Smooth muscle cell (in vitro differentiated cells): Measurements from ENCODE around the gene GAS2L3. TPM values are rescaled to one million over a fixed set of nuclear protein-coding genes. Genes with fewer than 3 reads are reported as not detected.

Experiments
- DNase-seq: peaks from one replicate; lab custom pipeline; 2025; ENCODE audit not compliant: unreplicated experiment; lab: John Stamatoyannopoulos, UW
- H2AFZ ChIP-seq: fragments of 200-600 bp; sonication (generic); 2 replicates; pipeline ENCODE4 v1.6.0; 2016; ENCODE audit warnings: antibody characterized with exemption, low read depth, mild to moderate bottlenecking
- H3F3A ChIP-seq: fragments of 200-600 bp; sonication (generic); 2 replicates; pipeline ENCODE4 v1.6.0; 2017; ENCODE audit warnings: antibody characterized with exemption, low read depth
- H3K27ac ChIP-seq: fragments of 200-600 bp; sonication (generic); 2 replicates; pipeline ENCODE4 v1.5.1; 2016; ENCODE audit warnings: low read depth, mild to moderate bottlenecking
- H3K27me3 ChIP-seq: fragments of 200-600 bp; sonication (generic); 2 replicates; pipeline ENCODE4 v1.6.1; 2016; ENCODE audit warnings: low read depth, mild to moderate bottlenecking
- H3K36me3 ChIP-seq: fragments of 200-600 bp; sonication (generic); 2 replicates; pipeline ENCODE4 v1.5.1; 2016; ENCODE audit warnings: low read depth
- H3K4me1 ChIP-seq: fragments of 200-600 bp; sonication (generic); 2 replicates; pipeline ENCODE4 v1.5.1; 2016; ENCODE audit warnings: low read depth
- H3K4me2 ChIP-seq: fragments of 200-600 bp; sonication (generic); 2 replicates; pipeline ENCODE4 v1.6.0; 2016; ENCODE audit warnings: mild to moderate bottlenecking
- H3K4me3 ChIP-seq: fragments of 200-600 bp; sonication (generic); 2 replicates; pipeline ENCODE4 v1.5.1; 2016; ENCODE audit warnings: mild to moderate bottlenecking
- H3K79me2 ChIP-seq: fragments of 200-600 bp; sonication (generic); 2 replicates; pipeline ENCODE4 v1.6.0; 2016; ENCODE audit warnings: low read depth, mild to moderate bottlenecking
- H3K9ac ChIP-seq: fragments of 200-600 bp; sonication (generic); 2 replicates; pipeline ENCODE4 v1.6.0; 2016; ENCODE audit warnings: low read depth
- H3K9me3 ChIP-seq: fragments of 200-600 bp; sonication (generic); replicated peaks from 2 replicates; pipeline ENCODE4 v1.5.1; 2016; ENCODE audit warnings: low read depth
- H4K20me1 ChIP-seq: fragments of 200-600 bp; sonication (generic); 2 replicates; pipeline ENCODE4 v1.6.0; 2016; ENCODE audit warnings: low read depth
- CTCF ChIP-seq: fragments of 200-600 bp; sonication (generic); IDR thresholded peaks from 2 replicates; pipeline ENCODE4 v1.5.1; 2017; ENCODE audit warnings: borderline replicate concordance, mild to moderate bottlenecking, antibody characterized with exemption; ENCODE audit not compliant: insufficient read depth, poor library complexity, severe bottlenecking
- WGBS: methylation state at CpG from one replicate; pipeline ENCODE4 v1.1.7; 2016; ENCODE audit warnings: low lambda C conversion rate; 5-methylcytosine and 5-hydroxymethylcytosine counted together
- polyA plus RNA-seq: library from polyadenylated mRNA; unstranded; fragments of >200 nt; fragmentation: Nextera tagmentation; extraction: Ambion mirVana; gene quantifications from 2 replicates; pipeline ENCODE4 v1.2.1, GENCODE V29; 2016
- total RNA-seq: library from RNA; depleted of rRNA; stranded (reverse); fragments of >200 nt; gene quantifications from 2 replicates; pipeline ENCODE4 v1.2.3, GENCODE V29; 2014

The GAS2L3 gene
- total and polyA plus RNA-seq, 2 experiments from 2014 or later: 1.2 to 5.8 TPM

- Histone ChIP-seq H3K4me3 (no peak overlapping the region), H3K4me2 (no peak overlapping the region), H3K36me3 (no peaks in the 10 kb centered on the region), H3K79me2 (no peaks in the 10 kb centered on the region), H3K27me3 (no peaks in the 10 kb centered on the region), H3K9ac (no peak overlapping the region), H3K4me1 (no peaks in the 10 kb centered on the region), H4K20me1 (no peaks in the 10 kb centered on the region), H3K27ac (no peak overlapping the region), H2AFZ (no peak overlapping the region), H3K9me3 (no peaks in the 10 kb centered on the region), H3F3A (no peaks in the 10 kb centered on the region)
- no peak for TF ChIP-seq CTCF
- 95% methylated on average over 2 of the region's 2 CpGs for WGBS
- no peak for DNase-seq
These were observed 43.6 kb upstream of the GAS2L3 start for GRCh38 chr12:100529756-100530350.

GRCh38 chr12:100533376-100533775 lies 40.1 kb upstream of the GAS2L3 start:
- WGBS: 93% methylated on average over 3 of the region's 3 CpGs
- no peak overlapping the region for H3K4me2 ChIP-seq
- no peak for TF ChIP-seq CTCF
- H3K9ac ChIP-seq: no peak overlapping the region
- no peaks in the 10 kb centered on the region for H3K27me3 ChIP-seq
- no peaks in the 10 kb centered on the region for H3K36me3 ChIP-seq
- H4K20me1 ChIP-seq: no peaks in the 10 kb centered on the region
- no peak overlapping the region for H3K4me3 ChIP-seq
- H3K27ac ChIP-seq: no peak overlapping the region
- no peak overlapping the region for H2AFZ ChIP-seq
- no peaks in the 10 kb centered on the region for H3K79me2 ChIP-seq
- H3K4me1 ChIP-seq: no peaks in the 10 kb centered on the region
- no peaks in the 10 kb centered on the region for H3K9me3 ChIP-seq
- H3F3A ChIP-seq: no peaks in the 10 kb centered on the region
- DNase-seq: no peak

GRCh38 chr12:100534625-100535227 lies 38.8 kb upstream of the GAS2L3 start:
- no peak for TF ChIP-seq CTCF
- no peaks in the 10 kb centered on the region for H3K4me1 ChIP-seq
- H3K9ac ChIP-seq: no peak overlapping the region
- 86% methylated on average over 6 of the region's 6 CpGs for WGBS
- no peak overlapping the region for H3K27ac ChIP-seq
- no peak overlapping the region for H3K4me3 ChIP-seq
- H2AFZ ChIP-seq: no peak overlapping the region
- no peaks in the 10 kb centered on the region for H3K79me2 ChIP-seq
- no peak for DNase-seq
- H4K20me1 ChIP-seq: no peaks in the 10 kb centered on the region
- H3K9me3 ChIP-seq: no peaks in the 10 kb centered on the region
- H3K4me2 ChIP-seq: no peak overlapping the region
- H3K36me3 ChIP-seq: no peaks in the 10 kb centered on the region
- H3F3A ChIP-seq: no peaks in the 10 kb centered on the region
- H3K27me3 ChIP-seq: no peaks in the 10 kb centered on the region

- Histone ChIP-seq H3K4me1 (no peaks in the 10 kb centered on the region), H3K9ac (no peak overlapping the region), H2AFZ (no peak overlapping the region), H3K79me2 (no peaks in the 10 kb centered on the region), H3K9me3 (no peaks in the 10 kb centered on the region), H3K4me3 (no peak overlapping the region), H3F3A (no peaks in the 10 kb centered on the region), H4K20me1 (no peaks in the 10 kb centered on the region), H3K4me2 (no peak overlapping the region), H3K27me3 (no peaks in the 10 kb centered on the region), H3K27ac (no peak overlapping the region), H3K36me3 (no peaks in the 10 kb centered on the region)
- DNase-seq: no peak
- TF ChIP-seq CTCF: no peak
- 51% methylated on average over 2 of the region's 2 CpGs for WGBS
These were observed 34.3 kb upstream of the GAS2L3 start for GRCh38 chr12:100539202-100539601.
